Dermis blood vessel endothelial cell (primary cell): ENCODE measurements around the gene PCSK5. TPM values are rescaled to one million over a fixed set of nuclear protein-coding genes. Genes with fewer than 3 reads are reported as not detected.

Source experiments
- DNase-seq: peaks from one replicate; pipeline ENCODE4 v3.0.0; 2010
- total RNA-seq: library from RNA; depleted of rRNA; stranded (reverse); fragments of >200 nt; gene quantifications from 2 replicates; pipeline ENCODE4 v1.2.3, GENCODE V29; 2014

PCSK5 gene
- total RNA-seq, 1 donor from 2014 or later, result 3.4 TPM

DNA sequence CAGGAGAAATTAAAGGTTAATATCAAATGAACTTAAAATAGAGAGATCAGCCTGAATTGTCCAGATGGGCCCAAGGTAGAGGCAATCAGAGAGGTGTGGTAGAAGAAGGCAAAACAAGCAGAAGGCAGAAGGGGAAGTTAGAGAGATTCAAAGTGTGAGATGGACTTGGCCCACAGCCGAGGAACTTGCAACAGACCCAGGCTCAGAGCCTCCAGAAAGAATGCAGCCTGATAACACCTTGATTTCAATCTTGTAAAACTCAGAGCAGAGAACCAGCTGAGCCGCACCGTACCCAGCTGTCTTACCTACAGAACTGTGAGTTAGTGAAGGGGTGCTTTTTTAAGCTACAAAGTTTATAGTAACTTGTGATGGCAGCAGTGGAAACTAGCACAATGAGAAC, 312.9 kb downstream of the PCSK5 start:
- DNase-seq, result no peak

DNA sequence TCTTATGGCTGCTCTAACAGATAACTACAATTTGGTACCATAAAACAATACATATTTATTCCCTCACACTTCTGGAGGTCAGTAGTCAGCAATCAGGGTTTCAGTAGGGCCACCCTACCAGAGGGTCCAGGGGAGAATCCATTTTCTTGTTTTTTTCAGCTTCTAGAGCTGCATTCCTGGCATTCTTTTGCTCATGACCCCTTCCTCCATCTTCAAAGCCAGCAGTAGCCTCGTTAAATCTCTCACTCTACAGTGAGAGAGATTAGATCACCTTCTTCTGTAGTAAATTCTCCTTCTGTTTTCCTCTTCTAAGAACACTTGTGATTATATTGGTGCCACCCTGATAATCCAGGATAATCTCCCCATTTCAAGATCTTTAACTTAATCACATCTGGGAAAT, 316.3 kb downstream of the PCSK5 start:
- DNase-seq, result no peak

DNA sequence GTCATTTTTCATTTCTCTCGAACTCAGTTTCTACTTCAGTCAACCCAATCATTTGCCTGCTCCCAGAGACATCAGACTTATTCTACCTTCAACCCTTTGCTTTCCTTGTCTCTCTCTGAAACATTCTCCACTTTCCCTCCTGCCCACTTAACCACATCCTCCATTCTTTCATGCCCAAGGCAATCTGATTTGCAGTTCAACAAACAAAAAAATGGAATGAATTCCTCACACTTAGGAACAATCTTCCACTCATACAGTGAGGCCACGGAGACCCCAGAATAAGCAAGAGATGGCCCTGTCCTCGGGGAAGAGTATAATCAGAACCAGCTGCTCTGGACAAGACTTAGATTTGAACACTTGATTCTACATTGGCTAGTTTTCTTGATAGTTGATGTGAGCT, 323.3 kb downstream of the PCSK5 start:
- DNase-seq, result no peak

DNA sequence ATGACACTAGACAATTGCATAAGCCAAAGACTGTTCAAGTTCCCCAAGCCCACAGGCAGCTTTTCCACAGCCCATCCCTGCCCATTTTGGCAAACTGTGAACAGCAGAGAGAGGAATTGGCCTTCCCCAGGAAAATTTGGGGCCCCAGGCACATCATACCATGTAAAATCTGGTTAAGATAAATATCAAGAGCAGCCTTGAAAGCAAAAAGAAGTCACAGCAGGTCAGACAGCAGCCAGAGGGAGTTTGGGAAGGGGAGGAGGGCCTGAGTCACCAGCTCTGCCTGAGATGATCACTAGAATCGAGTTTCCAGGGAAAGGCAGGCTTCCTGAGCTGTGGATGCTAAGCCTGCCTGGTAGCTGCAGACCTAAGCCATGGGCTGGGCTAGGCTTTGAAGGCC, 324.6 kb downstream of the PCSK5 start:
- peak; percentile 4 for DNase-seq

DNA sequence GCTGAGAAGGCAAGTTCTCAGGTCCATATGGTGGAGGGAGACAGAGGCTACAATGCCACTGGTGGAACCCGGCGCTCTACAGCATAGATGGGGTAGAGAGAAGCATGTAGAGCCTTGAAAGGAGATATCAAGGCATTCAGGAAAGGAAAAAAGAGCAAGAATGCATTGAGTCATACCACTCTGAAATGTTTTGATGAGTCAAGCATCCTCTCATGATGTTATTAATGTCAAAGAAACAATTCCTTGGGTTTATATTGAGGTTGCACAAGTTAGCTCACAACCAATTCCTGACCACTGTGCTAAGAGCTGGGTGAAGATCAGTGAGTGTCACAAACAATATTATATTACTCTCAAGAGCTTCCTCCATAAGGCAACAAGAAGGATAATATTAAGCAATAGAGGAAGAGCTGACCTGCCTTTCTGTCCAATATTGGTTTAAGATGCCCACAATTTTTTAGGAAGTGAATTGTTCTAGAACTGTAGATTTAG, 325.7 kb downstream of the PCSK5 start:
- peak; percentile 46 for DNase-seq

DNA sequence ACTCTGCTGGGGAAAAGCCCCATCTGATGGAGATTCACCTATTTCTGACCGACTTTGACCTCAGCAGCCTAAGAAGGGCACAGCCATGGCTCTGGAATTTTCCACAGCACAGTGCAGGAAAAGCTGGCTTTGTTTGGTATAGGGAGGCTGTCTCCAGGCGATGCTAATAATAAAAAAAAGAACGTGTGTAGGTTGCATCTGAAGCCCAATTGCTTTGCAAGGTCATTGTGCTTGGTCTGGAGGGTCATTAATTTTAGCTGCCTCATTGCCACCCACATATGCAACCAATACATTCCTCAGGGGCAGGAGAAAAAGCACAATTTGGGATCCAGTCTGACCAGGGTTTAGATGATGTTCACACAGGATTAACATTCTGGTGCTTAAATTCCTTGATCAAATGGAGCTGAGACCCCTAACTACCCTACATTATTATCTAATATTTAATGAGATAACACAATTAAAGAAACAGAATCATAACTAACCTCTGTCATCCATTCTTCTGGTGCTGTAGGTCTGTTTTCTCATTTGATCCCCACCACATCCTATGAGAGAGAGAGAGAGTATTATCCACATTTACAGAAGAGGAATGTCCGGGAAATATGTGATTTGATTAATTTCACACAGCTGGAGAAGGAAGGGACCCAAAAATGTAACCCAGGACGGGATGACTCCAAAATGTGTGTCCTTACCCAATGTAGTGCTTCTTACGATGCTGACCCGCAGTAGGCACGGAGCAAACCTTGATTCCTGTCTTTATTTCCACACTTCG, 327.8 kb downstream of the PCSK5 start:
- no peak for DNase-seq

DNA sequence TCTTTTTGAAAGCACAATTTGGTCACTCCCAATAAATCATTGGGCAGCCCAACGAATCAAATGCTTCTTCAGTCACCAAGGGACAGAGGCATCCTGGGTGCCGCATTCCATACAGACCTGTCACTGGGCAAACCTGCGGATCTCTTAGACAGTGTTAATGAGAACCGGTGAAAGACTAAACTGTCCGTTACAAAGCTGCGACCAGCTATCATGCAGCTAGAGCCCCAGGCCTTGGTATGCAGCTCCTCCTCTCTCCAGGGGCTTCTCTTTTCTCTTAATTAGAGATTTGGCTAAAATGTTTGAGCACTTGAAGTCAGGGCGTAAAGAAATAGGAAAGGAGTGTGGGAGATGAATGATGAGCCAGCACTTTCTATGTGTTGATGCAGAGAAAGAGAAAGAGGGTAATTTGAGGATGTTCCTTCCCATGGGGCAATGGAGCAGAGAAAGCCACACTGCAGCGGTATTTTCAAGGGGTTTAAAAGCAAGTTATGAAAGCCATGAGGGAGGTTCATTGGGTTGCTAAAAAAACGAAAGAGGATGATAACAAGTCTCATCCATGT, 328.5 kb downstream of the PCSK5 start:
- DNase-seq, result no peak

DNA sequence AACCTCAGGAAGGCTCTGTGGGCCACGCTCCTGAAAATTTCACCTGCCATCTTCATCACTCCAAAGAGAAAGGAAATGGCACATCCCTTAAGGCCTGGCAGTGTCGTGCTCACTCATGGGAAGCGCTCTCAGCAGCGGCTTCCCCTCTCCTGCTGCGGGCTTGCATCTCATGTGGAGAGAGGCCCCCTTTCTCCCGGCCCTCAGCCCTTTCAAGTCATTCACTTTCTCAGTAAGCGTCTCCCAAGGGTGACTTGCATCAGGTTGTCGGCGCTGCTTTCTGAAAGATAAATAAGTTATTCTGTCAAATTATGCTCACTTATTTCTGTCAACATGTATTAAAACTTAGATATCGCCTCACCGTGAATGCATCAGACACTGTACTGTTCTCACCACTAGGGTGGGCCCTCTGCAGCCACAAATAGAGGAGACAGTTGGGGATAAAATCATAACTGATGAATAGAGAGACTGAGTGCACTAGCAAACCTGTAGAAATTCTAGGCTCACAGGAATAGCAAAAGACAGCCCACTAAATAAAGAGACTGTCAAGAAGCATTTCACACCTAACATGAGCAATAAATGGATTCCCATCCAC, 329.2 kb downstream of the PCSK5 start:
- DNase-seq, result no peak

DNA sequence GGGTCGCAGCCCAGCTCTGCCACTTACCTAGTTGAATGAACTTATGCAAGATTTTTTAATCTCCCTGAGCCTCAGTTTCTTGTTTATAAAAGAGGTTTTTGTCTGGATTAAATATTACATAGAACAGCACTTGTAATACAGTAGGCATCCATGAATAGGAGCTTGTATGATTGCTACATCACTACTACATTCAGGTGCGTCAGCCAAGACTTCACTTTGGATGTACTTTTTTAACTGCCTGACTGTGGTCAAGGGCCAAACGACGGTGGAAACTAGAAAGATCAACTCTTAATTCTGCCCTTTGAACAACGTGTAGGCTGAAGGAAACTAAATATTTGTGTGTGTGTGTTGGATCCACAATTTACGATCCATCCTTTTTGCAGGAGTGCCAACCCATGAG, 330.9 kb downstream of the PCSK5 start:
- DNase-seq, result no peak

DNA sequence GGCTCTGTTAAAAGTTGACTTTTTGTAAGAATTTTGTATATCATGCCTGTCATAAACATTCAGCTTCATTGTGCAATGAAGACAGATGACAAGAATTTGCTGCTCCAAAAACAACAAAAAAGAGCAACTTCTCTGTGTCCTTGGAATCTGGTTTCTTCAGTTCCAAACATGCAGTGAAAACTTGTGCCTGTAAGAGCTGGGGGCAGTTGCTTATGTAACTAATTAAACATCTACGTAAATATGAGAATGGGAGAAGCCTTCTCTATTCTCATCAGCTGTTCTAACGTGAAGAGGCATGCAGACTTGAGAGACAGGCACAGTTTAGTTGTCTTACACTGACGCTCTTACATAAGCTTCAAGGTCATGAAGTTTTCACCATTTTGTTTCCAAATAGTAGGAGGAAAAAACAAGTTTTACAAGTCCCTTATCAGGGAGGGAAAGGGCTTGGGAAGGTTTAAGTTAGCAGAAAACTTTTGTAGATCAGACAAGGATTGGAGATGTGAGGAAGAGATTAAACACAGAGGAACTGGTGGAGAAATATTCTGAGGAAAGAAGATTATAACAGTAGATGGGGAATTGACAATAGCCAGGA, 333.4 kb downstream of the PCSK5 start:
- no peak for DNase-seq

DNA sequence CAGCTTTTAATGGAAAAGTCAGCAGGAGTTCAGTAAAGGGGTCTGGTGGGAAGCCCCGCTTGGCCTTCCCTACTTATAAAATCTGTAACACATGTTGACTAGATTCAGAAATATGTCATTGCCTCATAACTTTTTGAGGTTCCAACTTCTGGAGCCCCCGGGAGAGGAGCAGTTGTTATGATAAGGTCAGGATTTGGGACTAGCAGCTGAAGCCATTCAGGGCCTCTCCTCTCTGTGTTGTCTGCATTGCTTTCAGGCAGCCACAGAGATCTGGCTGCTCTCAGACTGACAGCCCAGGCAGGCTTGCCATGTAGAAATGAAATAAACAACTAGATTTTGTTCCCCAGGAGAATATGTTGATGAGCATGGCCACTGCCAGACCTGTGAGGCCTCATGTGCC, 336.7 kb downstream of the PCSK5 start:
- no peak for DNase-seq

DNA sequence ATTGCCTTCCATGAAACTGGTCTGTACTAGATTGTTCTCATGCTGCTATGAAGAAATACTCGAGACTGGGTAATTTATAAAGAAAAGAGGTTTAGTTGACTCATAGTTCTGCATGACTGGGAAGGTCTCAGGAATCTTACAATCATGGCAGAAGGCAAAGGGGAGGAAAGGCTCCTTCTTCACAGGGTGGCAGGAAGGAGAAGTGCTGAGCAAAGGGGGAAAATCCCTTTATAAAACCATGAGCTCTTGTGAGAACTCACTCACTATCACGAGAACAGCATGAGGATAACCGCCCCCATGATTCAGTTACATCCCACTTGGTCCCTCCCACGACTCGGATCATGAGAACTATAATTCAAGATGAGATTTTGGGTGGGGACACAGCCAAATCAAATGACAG, 340.5 kb downstream of the PCSK5 start:
- DNase-seq, result no peak

DNA sequence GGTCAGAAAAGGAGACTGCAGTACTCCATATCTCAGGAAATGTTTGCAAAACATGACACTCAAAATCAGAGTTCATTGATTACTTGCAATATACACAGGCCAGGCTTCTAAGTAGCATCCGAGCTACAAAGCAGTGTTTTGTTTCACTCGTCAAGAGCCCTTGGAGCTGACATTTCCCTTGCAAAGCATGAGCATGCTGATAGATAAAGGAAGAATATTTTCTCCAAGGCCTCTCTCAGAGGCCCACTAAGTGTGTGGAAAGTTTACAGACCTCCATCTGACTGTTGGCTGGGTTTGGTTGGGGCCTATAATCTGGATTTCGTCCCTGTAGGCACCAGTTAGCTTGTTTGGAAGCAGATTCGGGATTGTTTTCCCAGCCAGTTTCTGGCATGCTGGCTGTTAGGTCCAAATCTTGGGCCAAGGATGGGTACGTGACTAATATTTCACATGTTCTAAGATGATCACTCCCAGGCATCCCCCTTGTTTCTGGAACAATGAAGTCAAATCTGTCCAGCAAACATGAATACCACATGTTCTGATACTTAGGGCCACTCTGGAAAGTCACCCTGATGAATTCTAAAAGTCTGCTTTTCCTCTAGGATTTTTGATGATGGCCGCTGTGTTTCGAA, 342.5 kb downstream of the PCSK5 start:
- no peak for DNase-seq

DNA sequence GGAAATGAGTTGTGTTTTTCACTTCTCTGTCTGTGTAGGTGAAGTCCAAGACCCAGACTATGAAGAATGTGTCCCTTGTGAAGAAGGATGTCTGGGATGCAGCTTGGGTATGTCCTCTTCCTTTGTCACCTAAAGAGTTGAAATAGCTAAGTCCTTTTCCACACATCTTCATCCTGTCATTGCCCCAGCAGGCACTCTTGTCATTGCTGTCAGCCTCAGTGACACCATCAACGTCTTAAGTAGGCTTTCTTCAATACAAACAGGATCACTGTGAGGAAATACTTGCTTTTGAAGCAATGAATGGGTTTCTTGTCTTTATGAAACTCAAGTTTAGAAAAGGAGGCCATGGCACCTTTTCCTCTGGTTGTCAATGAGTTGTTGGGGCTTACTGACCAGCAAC, 350.1 kb downstream of the PCSK5 start:
- DNase-seq, result no peak

DNA sequence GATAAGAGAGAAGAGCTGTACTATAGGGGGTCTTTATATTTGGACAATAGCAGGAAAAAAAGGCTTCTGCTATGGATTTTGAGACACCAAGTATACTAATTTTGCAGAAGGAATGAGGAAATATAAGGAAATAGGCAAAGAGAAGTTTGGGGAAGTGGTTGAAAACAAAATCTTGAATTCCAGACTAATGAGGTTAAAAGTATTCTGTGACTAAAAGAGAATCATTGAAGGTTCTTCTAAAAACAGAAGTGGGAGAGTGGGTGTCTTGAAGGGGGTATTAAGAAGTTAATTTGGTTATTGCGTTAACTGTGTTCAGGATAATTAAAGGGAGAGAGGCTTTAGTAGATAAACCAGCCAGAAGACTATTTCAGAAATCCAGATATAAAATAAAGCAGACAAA, 355.0 kb downstream of the PCSK5 start:
- no peak for DNase-seq

DNA sequence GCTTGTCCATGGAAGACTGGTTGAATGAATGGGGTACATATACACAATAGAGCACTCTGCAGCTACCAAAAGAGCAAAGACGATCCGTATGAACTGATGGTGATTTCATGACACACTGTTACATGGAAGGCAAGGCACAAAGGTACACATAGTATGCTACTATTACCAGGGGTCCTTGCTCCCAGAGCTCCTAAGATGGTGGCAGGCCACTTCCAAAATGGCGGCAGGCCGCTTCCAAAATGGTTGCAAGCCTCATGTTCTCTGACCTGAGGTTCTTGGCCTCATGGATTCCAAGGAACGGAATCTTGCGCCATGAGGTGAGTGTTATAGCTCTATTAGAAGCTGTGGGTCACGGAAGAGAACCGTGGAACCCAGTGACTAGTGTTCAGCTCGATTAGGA, 356.2 kb downstream of the PCSK5 start:
- no peak for DNase-seq

DNA sequence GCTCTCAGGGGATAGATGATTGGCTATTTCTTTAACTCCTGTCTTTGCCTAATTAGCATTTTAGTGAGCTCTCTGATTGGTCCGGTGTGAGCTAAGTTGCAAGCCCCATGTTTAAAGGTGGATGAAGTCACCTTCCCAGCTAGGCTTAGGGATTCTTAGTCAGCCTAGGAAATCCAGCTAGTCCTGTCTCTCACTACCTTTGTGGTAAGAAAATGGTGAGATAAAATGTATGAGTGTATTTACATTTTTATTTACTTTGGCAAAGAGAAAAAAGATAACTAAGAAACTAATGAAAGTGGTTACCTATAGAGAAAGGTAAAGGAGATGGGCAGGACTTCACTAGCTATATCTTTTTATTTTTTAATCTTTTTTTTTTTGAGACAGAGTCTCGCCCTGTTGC, 357.0 kb downstream of the PCSK5 start:
- no peak for DNase-seq

DNA sequence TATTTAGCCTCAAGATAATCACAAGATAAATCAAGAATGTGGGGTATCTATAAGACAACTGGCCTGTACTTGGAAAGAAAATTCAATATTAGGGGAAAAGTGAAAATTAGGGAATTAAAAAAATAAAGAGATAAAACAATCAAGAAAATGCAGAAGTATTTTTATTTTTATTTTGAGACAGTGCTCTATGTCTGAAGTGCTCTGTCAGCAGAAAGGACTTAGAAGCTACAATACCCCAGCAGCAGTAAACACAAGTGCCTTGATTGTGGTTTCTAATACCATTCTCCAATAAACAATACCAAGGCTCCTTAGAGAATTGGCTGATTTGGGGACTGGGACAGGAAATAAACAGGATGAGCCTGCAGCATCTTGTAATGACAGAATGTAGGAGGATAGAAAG, 358.8 kb downstream of the PCSK5 start:
- DNase-seq, result no peak

DNA sequence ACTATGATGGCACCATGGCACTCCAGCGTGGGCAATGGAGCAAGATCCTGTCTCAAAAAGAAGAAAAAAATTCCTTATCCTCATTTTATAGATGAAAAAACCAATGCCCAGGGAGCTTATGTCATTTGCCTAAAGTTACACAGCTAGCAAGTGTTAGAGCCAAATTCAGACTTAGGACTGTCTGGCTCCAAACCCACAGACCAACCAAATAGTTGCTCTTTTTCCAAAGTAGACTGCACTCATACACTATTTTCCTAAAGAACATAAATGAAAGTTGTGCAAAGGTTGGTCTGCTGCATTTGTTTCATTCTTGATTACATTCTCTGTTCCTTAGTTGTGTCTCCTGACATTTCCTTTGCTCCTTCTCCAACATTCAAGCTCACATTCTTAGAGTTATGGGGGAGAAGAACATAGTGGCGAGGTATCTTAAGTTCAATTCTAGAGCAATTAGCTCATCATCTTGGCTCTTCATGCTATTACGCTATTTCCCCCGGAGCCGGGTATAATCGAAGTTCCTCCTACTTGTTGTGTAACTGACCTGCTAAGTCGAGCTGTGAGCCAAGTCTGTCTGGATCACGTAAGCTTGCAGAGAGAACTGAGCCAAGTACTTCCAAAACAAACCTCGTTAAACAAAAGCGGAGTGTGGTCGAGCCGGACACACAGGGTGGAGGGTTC, 365.4 kb downstream of the PCSK5 start:
- DNase-seq, result no peak

DNA sequence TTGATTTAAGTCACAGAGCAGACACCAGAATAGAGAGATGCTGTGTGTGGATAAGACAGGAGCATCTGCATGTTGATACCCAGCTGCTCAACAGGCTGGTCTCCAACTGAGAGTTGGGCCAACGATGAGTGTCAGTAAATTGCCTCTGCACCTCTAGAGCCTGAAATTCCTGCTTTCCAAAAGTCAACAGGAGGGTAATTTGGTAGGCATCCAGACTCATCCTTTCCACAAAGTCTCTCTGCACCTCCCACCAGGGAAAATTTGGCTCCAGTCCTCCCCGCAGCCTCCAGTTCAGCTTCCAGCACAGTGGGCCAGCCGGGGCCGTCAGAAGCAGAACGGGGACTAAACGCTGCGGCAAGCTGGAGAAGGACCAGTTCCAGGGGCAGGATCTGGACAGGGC, 366.8 kb downstream of the PCSK5 start:
- DNase-seq, result no peak

DNA sequence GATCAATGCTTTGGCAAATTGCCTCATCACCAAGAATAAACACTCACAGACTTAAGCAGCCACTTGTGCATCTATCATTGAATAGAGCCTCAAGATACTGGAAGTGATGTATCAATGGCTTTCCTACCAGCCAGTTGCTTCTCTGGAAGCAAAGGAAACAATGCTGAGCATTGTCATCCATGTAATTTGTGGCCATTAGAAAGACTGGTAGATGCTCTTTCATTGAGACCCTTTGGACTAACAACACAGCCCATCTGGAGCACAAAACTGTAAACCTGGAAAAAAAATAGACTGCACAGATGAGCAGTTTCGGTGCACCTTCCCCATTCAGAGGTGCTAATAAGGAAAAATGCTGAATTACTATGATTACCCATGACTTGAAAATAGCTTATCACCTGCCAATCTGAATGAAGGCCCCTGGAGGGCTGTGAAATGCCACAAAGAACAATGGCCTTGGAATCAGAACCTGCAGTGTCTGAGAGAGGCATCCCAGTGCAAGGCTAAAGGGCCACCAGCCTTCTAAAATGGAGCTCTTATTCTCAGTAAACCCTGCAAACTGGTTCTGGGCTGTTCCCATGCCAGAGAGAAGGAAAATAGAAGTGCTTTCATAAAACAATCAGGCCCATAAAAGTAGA, 376.3 kb downstream of the PCSK5 start:
- DNase-seq, result no peak

DNA sequence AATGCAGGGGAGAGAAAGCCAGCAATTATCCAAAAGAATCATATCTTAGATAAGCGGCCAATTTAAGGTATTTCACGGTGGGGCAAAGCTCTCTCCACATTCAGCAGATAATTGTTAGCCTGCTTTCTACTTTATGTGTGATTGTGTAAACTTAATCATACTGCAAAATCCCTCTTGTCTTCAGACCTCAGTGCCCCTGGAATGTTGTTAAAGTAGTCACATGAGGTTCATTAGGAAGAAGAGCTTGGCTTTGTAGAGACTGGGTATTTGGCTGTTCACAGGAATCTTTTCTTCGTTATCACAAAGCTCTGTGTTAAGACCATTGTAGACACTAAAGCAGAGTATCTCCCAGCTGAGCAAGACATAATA, 376.8 kb downstream of the PCSK5 start:
- DNase-seq, result no peak
